Fibroblast of mammary gland (primary cell): Measurements from ENCODE around the gene CACNA2D2.

Source experiments
- DNase-seq: peaks from one replicate; pipeline ENCODE4 v3.0.0-alpha.2; 2010; ENCODE audit warnings: low read depth
- H3K4me3 ChIP-seq: 2 replicates; pipeline ENCODE4 v1.5.1; 2011; ENCODE audit warnings: low read depth, mild to moderate bottlenecking, low read length, moderate library complexity; ENCODE audit not compliant: control insufficient read depth
- CTCF ChIP-seq: conservative IDR thresholded peaks from 2 replicates; pipeline ENCODE4 v1.5.1; 2011; ENCODE audit warnings: low read depth, low read length, inconsistent platforms; ENCODE audit not compliant: control insufficient read depth, insufficient read depth

The CACNA2D2 gene

GRCh38 chr3:50327943-50328691 is 175.3 kb downstream of the CACNA2D2 start, which contains the start of gene TUSC2:
Gene TUSC2 (minus strand): TSS chr3:50328223. CDS start chr3:50328099, 124 bp downstream.
- DNase-seq, result peak; percentile 93
- no peak for TF ChIP-seq CTCF
- H3K4me3 ChIP-seq, result peak within 1 kb of the TSS; percentile 76

GRCh38 chr3:50327129-50327528 is 176.3 kb downstream of the CACNA2D2 start:
- TF ChIP-seq CTCF, result no peak
- peak overlapping the region; percentile 76 for H3K4me3 ChIP-seq
- DNase-seq, result no peak

GRCh38 chr3:50326182-50326541 is 177.3 kb downstream of the CACNA2D2 start:
- no peak overlapping the region for H3K4me3 ChIP-seq
- no peak for TF ChIP-seq CTCF
- DNase-seq, result no peak

- no peak for TF ChIP-seq CTCF
- H3K4me3 ChIP-seq, result no peak overlapping the region
- DNase-seq, result no peak
Observed at GRCh38 chr3:50325497-50326181, 177.8 kb downstream of the CACNA2D2 start.

GRCh38 chr3:50325113-50325480 is 178.3 kb downstream of the CACNA2D2 start:
- no peak for TF ChIP-seq CTCF
- no peak overlapping the region for H3K4me3 ChIP-seq
- no peak for DNase-seq

GRCh38 chr3:50324351-50325112 is 178.9 kb downstream of the CACNA2D2 start:
- peak; percentile 85 for TF ChIP-seq CTCF
- peak; percentile 69 for DNase-seq
- no peak overlapping the region for H3K4me3 ChIP-seq
